Neural cell (in vitro differentiated cells): ENCODE measurements around the gene XDH. TPM values are rescaled to one million over a fixed set of nuclear protein-coding genes. Genes with fewer than 3 reads are reported as not detected.

ENCODE experiments used
- H2AFZ ChIP-seq: fragments of 200-600, 300-800 bp; sonication (generic), shearing (Covaris generic); 2 replicates; pipeline ENCODE4 v1.6.0; 2014; ENCODE audit warnings: low read depth, mild to moderate bottlenecking, antibody characterized with exemption, low read length, moderate library complexity
- H3F3A ChIP-seq: fragments of 200-600 bp; shearing (Covaris generic); 2 replicates; pipeline ENCODE4 v1.6.1; 2016; ENCODE audit warnings: mild to moderate bottlenecking, moderate library complexity, mixed read lengths, antibody characterized with exemption, low read length; ENCODE audit not compliant: insufficient read depth, poor library complexity, severe bottlenecking
- H3K27ac ChIP-seq: fragments of 200-600, 300-800 bp; sonication (generic), shearing (Covaris generic); 2 replicates; pipeline ENCODE4 v1.5.1; 2014; ENCODE audit warnings: mild to moderate bottlenecking, low read length, moderate library complexity
- H3K27me3 ChIP-seq: fragments of 300-800, 200-600 bp; sonication (generic), shearing (Covaris generic); 2 replicates; pipeline ENCODE4 v1.6.0; 2014; ENCODE audit warnings: mild to moderate bottlenecking, low read depth, low read length, moderate library complexity; ENCODE audit not compliant: insufficient read depth
- H3K36me3 ChIP-seq: fragments of 300-800, 200-600 bp; sonication (generic), shearing (Covaris generic); 2 replicates; pipeline ENCODE4 v1.5.1; 2014; ENCODE audit warnings: mild to moderate bottlenecking, antibody characterized with exemption, low read length, moderate library complexity; ENCODE audit not compliant: insufficient read depth
- H3K4me2 ChIP-seq: fragments of 300-800, 200-600 bp; sonication (generic), shearing (Covaris generic); 2 replicates; pipeline ENCODE4 v1.6.0; 2014; ENCODE audit warnings: mild to moderate bottlenecking, low read length
- H3K4me3 ChIP-seq: fragments of 300-800, 200-600 bp; sonication (generic), shearing (Covaris generic); 2 replicates; pipeline ENCODE4 v1.5.1; 2014; ENCODE audit warnings: mild to moderate bottlenecking, low read length, moderate library complexity
- H3K79me2 ChIP-seq: fragments of 200-600 bp; shearing (Covaris generic); replicated peaks from 2 replicates; pipeline ENCODE4 v1.6.0; 2014; ENCODE audit warnings: mild to moderate bottlenecking, low read length, moderate library complexity; ENCODE audit not compliant: insufficient read depth
- H3K9ac ChIP-seq: fragments of 300-800, 200-600 bp; sonication (generic), shearing (Covaris generic); 2 replicates; pipeline ENCODE4 v1.6.1; 2016; ENCODE audit warnings: mild to moderate bottlenecking, low read length, mixed read lengths
- H3K9me2 ChIP-seq: fragments of 200-600 bp; shearing (Covaris generic); 2 replicates; pipeline ENCODE4 v1.6.1; 2016; ENCODE audit warnings: mild to moderate bottlenecking, low read length, mixed read lengths; ENCODE audit not compliant: insufficient read depth
- H3K9me3 ChIP-seq: fragments of 200-600, 300-800 bp; sonication (generic), shearing (Covaris generic); 2 replicates; pipeline ENCODE4 v1.6.1; 2016; ENCODE audit warnings: mild to moderate bottlenecking, mixed run types, low read length, moderate library complexity, mixed read lengths
- H4K20me1 ChIP-seq: fragments of 200-600 bp; shearing (Covaris generic); 2 replicates; pipeline ENCODE4 v1.6.1; 2016; ENCODE audit warnings: mild to moderate bottlenecking, mixed run types; ENCODE audit not compliant: insufficient read depth
- EP300 ChIP-seq: fragments of 450-650 bp; conservative IDR thresholded peaks from 2 replicates; pipeline ENCODE4 v1.6.1; 2014; ENCODE audit warnings: antibody characterized with exemption, mild to moderate bottlenecking, moderate library complexity; ENCODE audit not compliant: poor library complexity, severe bottlenecking
- EZH2 ChIP-seq: fragments of 200-600, 300-800 bp; shearing (Covaris generic), sonication (generic); IDR thresholded peaks from 2 replicates; pipeline ENCODE4 v1.6.1; 2014; ENCODE audit warnings: antibody characterized with exemption, low read length, borderline replicate concordance, mild to moderate bottlenecking; ENCODE audit not compliant: insufficient read depth, poor library complexity, severe bottlenecking
- MXI1 ChIP-seq: fragments of 450-650 bp; conservative IDR thresholded peaks from 2 replicates; pipeline ENCODE4 v1.6.1; 2014; ENCODE audit warnings: antibody characterized with exemption, mild to moderate bottlenecking; ENCODE audit not compliant: poor library complexity, severe bottlenecking
- POLR2AphosphoS5 ChIP-seq: IDR thresholded peaks from 2 replicates; pipeline ENCODE4 v1.6.1; 2012
- RAD21 ChIP-seq: fragments of 450-650 bp; conservative IDR thresholded peaks from 2 replicates; pipeline ENCODE4 v1.6.1; 2014; ENCODE audit warnings: antibody characterized with exemption, mild to moderate bottlenecking, moderate library complexity
- SMC3 ChIP-seq: fragments of 450-650 bp; conservative IDR thresholded peaks from 2 replicates; pipeline ENCODE4 v1.6.1; 2014; ENCODE audit warnings: antibody characterized with exemption, mild to moderate bottlenecking, moderate library complexity; ENCODE audit not compliant: poor library complexity
- TAF1 ChIP-seq: IDR thresholded peaks from 2 replicates; pipeline ENCODE4 v1.6.1; 2012; ENCODE audit warnings: low read depth
- polyA plus RNA-seq: library from polyadenylated mRNA; depleted of rRNA; stranded (reverse); fragments of >200 nt; gene quantifications from 2 replicates; pipeline ENCODE4 v1.2.3, GENCODE V29; 2014
- TF ChIP-seq, protein P1 (sequence below): IDR thresholded peaks from 2 replicates; pipeline ENCODE4 v1.6.1; 2012; ENCODE audit warnings: borderline replicate concordance
- TF ChIP-seq, protein P2 (sequence below): fragments of 450-650 bp; IDR thresholded peaks from 2 replicates; pipeline ENCODE4 v1.5.1; 2014; ENCODE audit warnings: antibody characterized with exemption, mild to moderate bottlenecking, moderate library complexity; ENCODE audit not compliant: poor library complexity, severe bottlenecking

Gene XDH
- polyA plus RNA-seq, 1 donor from 2014 or later, result 0.48 TPM

DNA sequence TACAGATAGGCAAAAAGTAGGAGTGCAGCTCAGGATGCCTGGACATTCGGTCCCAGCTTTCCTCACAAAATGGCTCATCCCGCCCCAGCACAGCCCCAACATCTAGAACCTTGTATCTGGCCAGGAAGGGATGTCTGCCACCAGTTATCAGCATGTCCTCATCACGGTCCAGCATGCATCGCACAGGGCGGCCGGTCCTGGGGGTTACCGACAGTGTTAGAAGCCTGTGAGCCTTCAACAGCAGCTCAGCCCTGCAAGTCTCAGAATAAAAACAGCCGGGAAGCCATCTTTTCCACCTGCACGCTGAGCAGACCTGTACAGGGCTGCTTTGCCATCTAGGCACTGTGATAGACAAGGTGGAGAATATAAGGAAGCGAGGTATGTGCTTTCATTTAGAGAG, 49.2 kb downstream of the XDH start:
- H3K9me3 ChIP-seq, result no peaks in the 10 kb centered on the region
- no peaks in the 10 kb centered on the region for H3K79me2 ChIP-seq
- H3K4me2 ChIP-seq, result no peak overlapping the region
- no peaks in the 10 kb centered on the region for H3K27me3 ChIP-seq
- H3K36me3 ChIP-seq, result no peaks in the 10 kb centered on the region
- no peak overlapping the region for H3K9ac ChIP-seq
- TF ChIP-seq RAD21, result no peak
- TF ChIP-seq SMC3, result no peak
- no peak for TF ChIP-seq TAF1
- no peak for TF ChIP-seq POLR2AphosphoS5
- TF ChIP-seq, protein P1, sequence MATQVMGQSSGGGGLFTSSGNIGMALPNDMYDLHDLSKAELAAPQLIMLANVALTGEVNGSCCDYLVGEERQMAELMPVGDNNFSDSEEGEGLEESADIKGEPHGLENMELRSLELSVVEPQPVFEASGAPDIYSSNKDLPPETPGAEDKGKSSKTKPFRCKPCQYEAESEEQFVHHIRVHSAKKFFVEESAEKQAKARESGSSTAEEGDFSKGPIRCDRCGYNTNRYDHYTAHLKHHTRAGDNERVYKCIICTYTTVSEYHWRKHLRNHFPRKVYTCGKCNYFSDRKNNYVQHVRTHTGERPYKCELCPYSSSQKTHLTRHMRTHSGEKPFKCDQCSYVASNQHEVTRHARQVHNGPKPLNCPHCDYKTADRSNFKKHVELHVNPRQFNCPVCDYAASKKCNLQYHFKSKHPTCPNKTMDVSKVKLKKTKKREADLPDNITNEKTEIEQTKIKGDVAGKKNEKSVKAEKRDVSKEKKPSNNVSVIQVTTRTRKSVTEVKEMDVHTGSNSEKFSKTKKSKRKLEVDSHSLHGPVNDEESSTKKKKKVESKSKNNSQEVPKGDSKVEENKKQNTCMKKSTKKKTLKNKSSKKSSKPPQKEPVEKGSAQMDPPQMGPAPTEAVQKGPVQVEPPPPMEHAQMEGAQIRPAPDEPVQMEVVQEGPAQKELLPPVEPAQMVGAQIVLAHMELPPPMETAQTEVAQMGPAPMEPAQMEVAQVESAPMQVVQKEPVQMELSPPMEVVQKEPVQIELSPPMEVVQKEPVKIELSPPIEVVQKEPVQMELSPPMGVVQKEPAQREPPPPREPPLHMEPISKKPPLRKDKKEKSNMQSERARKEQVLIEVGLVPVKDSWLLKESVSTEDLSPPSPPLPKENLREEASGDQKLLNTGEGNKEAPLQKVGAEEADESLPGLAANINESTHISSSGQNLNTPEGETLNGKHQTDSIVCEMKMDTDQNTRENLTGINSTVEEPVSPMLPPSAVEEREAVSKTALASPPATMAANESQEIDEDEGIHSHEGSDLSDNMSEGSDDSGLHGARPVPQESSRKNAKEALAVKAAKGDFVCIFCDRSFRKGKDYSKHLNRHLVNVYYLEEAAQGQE, result no peak
- TF ChIP-seq EP300, result no peak
- no peak for TF ChIP-seq MXI1
- TF ChIP-seq EZH2, result no peak
- TF ChIP-seq, protein P2, sequence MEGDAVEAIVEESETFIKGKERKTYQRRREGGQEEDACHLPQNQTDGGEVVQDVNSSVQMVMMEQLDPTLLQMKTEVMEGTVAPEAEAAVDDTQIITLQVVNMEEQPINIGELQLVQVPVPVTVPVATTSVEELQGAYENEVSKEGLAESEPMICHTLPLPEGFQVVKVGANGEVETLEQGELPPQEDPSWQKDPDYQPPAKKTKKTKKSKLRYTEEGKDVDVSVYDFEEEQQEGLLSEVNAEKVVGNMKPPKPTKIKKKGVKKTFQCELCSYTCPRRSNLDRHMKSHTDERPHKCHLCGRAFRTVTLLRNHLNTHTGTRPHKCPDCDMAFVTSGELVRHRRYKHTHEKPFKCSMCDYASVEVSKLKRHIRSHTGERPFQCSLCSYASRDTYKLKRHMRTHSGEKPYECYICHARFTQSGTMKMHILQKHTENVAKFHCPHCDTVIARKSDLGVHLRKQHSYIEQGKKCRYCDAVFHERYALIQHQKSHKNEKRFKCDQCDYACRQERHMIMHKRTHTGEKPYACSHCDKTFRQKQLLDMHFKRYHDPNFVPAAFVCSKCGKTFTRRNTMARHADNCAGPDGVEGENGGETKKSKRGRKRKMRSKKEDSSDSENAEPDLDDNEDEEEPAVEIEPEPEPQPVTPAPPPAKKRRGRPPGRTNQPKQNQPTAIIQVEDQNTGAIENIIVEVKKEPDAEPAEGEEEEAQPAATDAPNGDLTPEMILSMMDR, result no peak
- H3K4me3 ChIP-seq, result no peak overlapping the region
- H3F3A ChIP-seq, result no peaks in the 10 kb centered on the region
- no peak overlapping the region for H3K27ac ChIP-seq
- no peaks in the 10 kb centered on the region for H3K9me2 ChIP-seq
- no peak overlapping the region for H2AFZ ChIP-seq
- no peaks in the 10 kb centered on the region for H4K20me1 ChIP-seq

DNA sequence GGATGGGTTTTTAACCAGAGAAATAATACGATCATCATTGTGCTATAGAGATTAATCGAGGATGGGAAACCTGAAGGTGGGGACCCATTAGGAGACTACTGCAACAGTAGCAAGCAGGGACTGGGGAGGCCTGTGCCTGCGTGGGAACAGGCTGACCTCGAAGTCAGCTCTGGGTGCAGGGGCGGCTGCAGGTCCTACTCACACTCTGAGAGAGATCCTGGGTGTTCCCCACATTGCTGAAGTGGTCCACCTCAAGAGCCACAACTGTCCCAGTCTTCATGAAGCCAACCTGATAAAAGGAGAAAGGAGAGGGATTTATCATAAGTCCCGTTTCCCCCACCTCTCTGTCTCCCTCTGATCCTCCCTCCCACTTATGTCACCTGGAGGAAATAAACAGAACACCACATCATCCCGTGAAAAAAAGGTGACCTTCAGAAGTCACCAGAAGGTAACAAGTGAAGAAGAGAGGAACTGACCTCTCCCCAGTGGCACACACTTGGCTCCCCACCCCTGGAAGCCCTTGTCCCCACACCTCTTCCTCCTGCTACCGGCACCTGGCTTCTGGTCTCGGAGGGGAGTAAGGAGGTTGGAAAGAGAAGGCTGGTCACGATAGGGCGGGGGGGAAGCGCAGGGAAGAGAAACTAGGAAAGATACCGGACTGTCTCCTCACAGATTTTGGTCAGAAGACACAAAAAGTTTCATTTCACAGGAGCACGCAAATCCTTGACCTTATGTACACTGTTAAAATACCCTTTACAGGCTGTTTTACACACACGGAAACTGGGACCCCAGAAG, 50.4 kb downstream of the XDH start:
- no peak for TF ChIP-seq SMC3
- no peak for TF ChIP-seq MXI1
- no peak for TF ChIP-seq TAF1
- TF ChIP-seq POLR2AphosphoS5, result no peak
- no peak for TF ChIP-seq EZH2
- TF ChIP-seq, protein P1, result no peak
- TF ChIP-seq RAD21, result no peak
- TF ChIP-seq EP300, result no peak
- TF ChIP-seq, protein P2, result no peak
- H3K4me3 ChIP-seq, result no peak overlapping the region
- H3K27ac ChIP-seq, result no peak overlapping the region
- no peaks in the 10 kb centered on the region for H3K27me3 ChIP-seq
- H3F3A ChIP-seq, result no peaks in the 10 kb centered on the region
- no peaks in the 10 kb centered on the region for H3K9me3 ChIP-seq
- H4K20me1 ChIP-seq, result no peaks in the 10 kb centered on the region
- H3K79me2 ChIP-seq, result no peaks in the 10 kb centered on the region
- no peaks in the 10 kb centered on the region for H3K9me2 ChIP-seq
- H2AFZ ChIP-seq, result no peak overlapping the region
- no peak overlapping the region for H3K4me2 ChIP-seq
- H3K36me3 ChIP-seq, result no peaks in the 10 kb centered on the region
- no peak overlapping the region for H3K9ac ChIP-seq
